GM18526 (cell line): ENCODE data around the gene LTBP2.

ENCODE experiments used
- POLR2A ChIP-seq: IDR thresholded peaks from 3 replicates; pipeline ENCODE4 v1.6.1; 2011; ENCODE audit not compliant: insufficient read length; ENCODE audit errors: extremely low read depth

LTBP2 gene

DNA sequence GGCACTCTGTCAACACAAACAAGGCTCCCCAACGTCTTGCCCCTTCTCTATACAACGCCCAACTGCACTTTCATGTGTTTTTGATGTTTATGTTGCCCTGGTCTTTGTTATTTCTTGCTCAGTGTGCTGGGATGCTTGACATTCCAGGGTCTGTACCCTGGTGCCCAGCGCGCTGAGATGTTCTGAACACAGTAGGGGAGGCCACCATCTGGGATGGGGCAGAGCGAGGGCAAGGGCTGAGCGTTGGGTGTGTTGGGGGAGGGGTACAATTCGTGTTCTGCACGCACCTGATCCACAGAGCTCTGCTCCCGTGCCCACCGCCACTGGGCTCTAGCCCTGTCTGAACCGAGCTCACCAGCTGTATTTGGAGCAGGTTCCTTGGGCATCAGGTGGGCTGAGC, 65.6 kb downstream of the LTBP2 start:
- no peak for TF ChIP-seq POLR2A

DNA sequence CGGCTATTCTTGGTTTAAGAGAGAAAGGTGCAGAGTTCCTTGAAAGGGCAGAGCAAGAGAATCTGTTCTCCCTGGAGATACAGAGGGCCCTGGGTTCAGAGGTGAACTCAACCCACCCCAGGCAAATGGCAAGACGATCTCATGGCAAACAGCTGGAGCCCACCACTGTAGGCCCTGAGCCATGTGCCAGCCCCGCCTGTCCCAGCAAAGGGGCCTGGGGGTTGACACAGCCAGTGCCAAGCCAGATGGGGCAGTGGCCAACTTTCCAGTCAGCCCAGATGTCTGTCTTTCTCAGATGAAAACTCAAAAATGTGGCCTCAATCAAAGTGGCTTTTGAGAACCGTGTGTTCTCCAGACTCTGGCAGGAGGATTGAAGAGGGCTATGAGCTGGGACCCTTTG, 66.7 kb downstream of the LTBP2 start:
- TF ChIP-seq POLR2A: no peak

DNA sequence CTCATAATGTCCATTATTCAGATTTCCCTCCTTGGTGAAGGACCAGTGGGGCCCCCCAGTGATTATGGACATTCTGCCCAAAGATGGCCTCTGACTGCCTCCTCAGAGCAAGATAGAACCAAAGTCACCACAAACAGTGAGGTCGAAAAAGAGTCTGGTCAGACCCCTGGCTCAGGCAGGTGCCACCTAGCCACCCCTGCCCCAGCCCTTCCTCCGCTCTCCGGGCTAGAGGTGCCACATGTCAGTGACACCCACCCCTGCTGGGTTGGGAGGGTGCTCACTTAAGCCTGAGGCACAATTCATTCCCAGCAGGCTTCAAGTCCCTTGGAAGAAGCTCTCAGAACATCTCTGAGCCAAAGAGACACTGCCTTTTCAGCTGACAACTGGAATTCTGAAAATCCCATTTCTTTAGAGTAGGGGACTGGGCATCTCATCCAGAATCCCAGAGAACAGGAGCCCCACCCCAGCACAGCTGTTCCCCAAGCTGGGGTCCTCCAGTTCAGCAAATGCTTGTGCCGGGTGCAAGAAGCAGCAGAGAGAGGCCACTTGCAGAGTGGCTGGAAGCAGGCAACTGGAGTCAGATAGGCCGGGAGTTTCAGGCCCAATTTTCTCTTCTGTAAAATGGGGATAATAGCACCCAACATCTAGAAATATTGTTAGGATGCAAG, 68.1 kb downstream of the LTBP2 start:
- TF ChIP-seq POLR2A: no peak

DNA sequence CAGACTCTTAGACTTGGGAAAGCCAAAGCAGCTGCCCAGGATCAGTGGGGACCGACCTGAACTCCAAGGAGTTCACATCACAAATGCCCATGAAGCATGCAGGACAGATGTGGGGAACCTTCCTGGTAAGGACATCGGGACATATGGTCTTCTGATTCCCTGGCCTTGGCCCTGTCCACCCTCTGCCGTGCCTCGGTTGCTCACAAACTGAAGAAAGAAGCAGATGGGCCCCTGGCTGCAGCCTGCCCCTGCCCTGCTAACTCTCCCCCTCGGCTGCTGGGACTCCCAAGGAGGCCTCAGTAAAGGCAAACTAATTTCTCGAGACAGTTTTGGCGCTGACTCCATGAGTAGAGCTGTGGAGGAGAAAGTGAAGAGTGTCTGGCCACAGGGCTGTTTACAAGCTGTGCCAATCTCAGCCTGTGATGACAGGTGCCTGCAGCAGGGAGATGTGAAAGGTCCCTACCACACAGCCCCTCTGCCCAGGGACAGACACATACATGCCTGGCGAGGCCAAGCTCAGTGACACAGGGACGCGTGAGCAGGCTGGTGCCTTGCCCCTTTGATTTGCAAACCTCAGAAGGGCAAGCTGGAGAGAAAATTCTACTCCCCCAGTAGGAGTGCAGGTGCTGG, 69.9 kb downstream of the LTBP2 start:
- TF ChIP-seq POLR2A: no peak

DNA sequence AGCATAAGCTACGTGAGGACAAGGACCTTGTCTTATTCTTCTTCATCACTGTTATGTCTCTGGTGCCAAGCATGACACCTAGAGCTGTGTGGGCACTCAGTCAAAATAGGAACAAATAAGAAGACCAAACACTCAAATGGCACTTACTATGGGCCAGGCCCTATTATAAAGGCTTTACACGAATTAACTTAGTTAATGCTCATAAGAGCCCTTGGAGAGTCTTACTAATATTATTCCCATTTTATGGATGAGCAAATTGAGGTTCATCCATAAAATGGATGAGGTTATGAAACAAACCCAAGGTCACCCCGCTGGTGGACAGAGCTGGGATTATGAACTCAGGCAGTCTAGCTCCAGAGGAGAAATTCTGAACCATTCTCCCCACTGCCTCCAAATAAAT, 70.8 kb downstream of the LTBP2 start:
- TF ChIP-seq POLR2A: no peak

DNA sequence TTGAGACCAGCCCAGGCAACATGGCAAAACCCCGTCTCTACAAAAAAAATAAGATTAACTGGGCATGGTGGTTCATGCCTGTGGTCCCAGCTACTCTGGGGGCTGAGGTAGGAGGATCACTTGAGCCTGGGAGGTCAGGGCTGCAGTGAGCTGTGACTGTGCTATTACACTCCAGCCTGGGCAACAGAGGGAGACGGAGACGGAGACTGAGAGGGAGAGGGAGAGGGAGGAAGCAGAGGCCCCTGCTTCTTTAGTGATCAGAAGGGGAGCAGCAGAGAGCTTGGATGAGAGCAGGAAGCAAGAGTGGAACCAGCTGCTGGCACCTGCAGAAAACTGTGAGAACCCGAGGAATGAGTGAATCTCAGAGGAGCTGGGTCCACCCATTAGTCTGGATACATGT, 72.5 kb downstream of the LTBP2 start:
- TF ChIP-seq POLR2A: no peak

DNA sequence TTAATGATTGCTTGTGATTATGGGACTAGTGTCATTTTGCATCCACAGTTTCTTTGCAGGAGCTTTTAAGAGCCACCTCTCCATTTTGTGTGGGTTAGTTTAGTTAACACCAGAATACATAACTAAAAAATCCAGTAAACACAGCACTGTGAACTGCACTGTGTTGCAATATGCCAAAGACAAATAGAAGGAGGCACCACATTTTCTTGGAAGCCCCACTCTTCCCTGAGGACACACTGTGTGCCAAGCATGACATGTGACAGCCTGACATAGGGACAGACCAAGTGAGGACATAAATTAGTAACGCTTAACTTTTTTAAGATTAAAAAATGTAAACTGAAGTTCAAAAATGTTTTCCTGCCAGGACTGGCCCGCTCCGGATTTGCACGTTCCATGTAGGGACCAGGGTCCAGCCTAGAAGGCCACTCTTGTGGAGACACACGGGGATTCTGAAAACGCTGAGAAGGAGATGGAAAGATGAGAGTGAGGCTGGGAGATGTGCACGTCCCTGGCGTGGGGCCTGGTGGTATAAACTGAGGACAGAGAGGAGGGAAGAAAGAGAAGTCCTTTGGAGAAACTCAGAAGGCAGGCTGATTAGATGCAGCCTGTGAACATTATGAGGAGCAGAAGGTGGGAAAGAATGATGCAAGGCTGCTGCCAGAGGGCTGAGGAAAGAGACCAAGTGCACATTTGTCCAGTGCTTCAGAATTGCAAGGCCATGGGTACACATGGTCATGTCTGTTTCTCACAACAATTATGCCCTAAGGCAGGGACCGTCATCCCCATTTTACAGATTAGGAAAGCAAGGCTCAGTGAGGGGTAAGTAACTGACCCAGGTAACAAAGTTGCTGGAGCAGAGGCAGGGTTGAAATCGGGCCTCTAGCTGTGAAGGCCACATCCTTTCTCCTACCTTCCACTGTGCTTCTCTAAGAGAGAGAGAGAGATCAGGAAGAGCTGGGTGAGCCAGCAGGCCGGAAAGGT, 73.3 kb downstream of the LTBP2 start:
- no peak for TF ChIP-seq POLR2A

DNA sequence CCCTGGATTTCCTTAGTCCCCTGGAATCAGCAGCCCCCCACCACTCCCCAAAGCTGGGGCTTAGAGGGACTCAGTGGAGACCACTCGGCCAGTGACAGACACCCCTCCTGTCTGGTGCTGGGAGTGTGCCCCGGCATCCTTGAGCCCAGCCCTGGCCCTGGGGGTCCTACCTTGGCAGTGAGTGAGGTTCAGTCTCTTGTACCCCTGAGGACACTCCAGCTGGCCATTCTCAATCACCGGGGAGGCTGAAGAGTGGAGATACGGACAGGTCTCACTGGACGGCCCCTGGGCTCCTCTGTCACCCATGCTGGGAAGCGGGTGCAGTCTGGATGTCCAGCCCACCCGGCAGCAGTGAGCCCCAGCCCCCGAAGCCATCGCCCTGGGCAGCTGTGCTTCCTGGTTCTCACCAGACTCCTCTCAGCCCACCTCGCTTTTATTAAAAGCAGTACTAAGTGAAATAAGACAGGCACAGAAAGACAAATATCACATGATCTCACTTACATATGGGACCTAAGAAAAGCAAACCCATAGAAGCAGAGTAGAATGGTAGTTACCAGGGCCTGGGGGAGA, 76.2 kb downstream of the LTBP2 start:
- no peak for TF ChIP-seq POLR2A

DNA sequence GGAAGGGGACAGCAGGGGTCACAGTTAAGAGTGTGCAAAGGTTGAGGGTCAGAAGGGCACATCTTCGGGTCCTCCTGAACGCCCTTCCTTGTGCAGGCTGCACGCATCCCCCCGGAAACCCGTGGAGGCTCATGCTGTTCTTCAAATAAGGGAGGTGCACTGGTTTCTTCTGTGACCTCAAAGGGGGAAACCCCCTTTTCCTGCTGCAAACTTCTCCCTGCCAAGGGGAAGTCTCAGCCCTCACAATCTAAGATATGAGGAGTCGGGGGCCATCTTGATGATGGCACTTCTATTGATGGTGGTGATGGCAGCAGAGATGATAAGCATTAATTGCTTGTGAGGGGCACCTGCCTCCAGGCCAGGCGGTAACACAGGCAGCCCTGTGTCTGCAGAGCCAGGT, 78.5 kb downstream of the LTBP2 start:
- no peak for TF ChIP-seq POLR2A

DNA sequence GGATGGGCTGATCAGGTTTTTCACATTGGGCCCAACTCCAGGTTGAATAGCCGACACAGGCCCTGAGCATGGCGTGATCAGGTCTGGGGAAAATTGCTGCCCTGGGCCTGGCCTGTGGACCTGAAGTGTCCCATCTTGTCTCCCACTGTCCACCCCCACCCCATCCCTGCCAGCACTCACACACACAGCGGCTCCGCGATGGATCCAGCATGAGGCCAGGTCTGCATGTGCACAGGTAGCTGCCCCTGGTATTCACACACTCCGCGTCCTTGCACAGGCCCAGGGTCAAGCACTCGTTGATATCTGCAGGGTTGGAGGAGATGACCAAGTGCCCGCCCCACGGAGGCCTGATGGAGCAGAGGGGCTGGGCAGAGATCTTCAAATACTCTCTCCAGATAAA, 79.8 kb downstream of the LTBP2 start:
- TF ChIP-seq POLR2A: no peak

DNA sequence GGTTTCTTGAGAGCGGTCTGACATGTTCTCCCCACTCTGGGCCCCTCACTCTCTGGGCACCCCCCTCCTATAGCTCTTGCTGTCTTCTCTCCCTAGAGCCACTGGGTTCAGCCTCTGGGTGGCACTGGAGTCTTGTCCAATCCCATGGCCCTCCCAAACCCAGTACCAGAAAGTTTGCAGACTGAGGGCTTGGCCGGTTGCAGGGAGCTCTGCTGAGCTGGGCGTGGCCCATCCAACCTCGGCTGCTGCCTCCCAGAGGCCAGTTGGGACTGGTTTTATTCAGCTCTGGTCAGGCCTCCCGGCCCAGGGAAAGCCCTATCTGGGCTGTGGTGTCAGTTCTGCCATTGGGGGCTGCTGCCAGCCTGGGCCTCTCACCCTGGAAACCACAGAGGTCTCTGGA, 80.6 kb downstream of the LTBP2 start:
- no peak for TF ChIP-seq POLR2A

DNA sequence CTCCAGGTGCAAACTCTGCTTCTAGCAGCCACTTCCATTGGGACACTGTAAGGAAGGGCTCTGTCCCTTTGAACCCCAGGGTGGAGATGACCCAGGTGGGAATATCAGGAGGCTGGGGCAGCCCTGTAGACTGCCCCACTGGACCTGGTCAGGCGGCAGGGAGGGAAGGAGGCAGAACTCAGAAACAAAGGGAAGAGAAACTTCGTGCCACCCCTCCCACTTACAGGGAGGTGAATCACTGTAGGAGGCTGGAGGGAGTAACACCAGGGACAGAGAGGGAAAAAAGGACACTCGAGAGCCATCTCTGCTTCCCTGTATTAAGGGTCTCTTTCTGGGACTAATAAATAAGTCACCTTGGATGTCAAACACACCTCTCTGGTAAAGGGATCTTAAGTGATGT, 81.0 kb downstream of the LTBP2 start:
- TF ChIP-seq POLR2A: no peak

DNA sequence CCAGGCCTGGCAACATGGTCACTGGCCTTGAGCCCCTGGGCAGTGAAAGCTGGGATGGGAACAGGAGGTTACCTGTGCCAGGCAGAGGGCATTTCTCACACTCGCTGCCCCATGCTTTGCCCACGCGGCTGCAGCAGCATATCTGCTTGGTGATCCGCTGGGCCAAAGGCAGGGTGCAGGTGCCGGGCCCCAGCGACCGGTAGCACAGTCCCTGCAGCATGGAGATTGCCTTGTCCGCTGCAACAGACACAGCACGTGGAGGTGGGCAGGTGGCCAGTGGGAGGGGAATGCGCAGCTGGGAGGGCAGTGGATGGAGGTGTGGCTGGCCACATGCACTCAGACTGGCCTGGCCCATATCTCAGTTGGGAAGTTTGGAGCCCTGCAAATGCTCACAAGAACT, 83.2 kb downstream of the LTBP2 start:
- TF ChIP-seq POLR2A: no peak

DNA sequence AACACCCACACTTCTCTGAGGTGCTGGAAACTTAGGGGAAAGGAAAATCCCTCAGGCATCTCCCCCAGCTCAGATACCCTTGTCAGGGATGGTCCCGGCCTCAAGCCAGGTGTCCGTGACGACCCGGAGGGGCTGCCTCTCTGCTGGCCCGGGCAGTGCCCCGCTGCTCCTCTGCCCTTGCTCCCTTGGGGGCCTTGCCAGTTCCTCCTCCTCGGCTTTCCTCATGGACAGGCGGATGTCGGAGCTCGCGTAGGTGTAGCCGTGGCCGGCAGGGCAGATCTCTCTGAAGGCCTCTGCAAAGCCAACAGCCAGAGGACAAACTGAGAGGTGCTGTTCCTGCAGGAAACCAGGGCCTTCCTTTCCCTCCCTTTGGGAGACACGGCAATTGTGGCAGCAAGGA, 83.6 kb downstream of the LTBP2 start:
- no peak for TF ChIP-seq POLR2A

DNA sequence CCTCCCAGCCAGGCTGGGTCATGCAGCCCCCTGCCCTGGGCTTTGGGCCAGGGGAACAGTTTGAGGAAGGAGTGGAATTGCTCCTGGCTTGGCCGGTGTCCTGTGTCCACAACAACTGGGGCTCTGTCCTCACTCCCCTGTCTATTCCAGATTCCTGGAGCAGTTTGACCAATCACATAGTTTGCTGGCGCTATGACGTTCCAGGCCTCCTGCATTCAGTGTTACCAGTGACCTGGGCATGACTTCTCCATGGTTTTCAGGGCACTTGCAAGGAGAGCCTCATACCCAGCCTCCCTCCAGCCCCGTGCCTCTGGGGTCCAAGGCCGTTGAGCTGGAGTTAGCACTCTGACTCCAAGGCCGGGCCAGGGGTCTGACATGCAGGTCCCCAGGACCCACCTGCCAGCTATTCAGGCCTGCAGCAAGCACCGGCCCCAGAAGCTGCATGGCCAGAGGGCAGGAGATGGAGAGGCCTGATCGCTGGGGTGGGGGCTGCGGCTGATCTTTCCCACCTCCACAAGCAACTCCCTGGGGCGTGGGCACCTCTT, 84.2 kb downstream of the LTBP2 start:
- TF ChIP-seq POLR2A: no peak

DNA sequence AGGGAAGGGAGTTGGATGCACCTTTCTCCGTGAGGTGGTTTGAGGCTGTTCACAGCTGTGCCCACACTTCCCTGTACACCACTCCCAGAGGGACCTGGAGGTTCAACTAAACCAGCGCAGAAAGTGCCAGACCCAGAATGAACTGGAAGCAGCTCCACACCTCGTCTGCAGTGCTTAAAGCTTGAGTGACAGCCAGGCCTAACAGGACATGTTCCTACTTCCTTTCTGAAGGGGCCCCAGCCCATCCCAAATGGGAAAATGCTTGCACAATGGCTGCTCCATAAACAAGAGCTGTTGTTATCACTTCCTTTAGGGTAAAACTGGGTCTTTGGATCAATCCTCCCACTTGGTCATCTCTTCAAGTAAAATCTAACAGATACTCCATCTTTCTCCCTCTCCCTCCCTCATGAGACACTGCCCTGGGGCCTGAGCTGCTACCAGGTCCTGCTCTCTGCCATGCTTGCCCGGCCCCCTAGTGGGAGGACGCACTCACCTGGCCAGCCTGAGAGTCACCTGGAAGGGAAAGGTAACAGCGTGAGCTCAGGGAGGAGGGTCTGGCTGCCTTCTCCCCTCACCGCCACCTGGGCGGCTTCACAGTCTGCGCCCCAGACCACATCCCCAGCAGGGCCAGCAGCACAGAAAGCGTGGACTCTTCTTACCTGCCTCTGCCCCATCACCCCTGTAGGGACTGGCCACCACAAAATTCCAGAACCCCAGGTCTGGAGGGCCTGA, 85.0 kb downstream of the LTBP2 start:
- TF ChIP-seq POLR2A: no peak
